DND-41 (cell line): ENCODE measurements around the gene CPN2.

Experiments used
- ATAC-seq: fragments of 200-7000 bp; cut with Tn5 transposase; 3 replicates; pipeline ENCODE4 v1.9.1; 2021; ENCODE audit warnings: low read depth; ENCODE audit not compliant: insufficient read depth
- DNase-seq: peaks from one replicate; pipeline ENCODE4 v3.0.0-alpha.2; 2020
- H2AFZ ChIP-seq: 2 replicates; pipeline ENCODE4 v1.6.0; 2012; ENCODE audit warnings: low read depth, low read length
- H3K27ac ChIP-seq: 2 replicates; pipeline ENCODE4 v1.5.1; 2012; ENCODE audit warnings: low read length, inconsistent platforms
- H3K27me3 ChIP-seq: fragments of 200-600 bp; sonication (generic); 2 replicates; pipeline ENCODE4 v1.6.0; 2012; ENCODE audit warnings: low read length, mild to moderate bottlenecking, inconsistent platforms; ENCODE audit not compliant: insufficient read depth, poor library complexity
- H3K36me3 ChIP-seq: 2 replicates; pipeline ENCODE4 v1.5.1; 2012; ENCODE audit warnings: low read length, inconsistent platforms; ENCODE audit not compliant: insufficient read depth
- H3K4me1 ChIP-seq: 2 replicates; pipeline ENCODE4 v1.5.1; 2012; ENCODE audit warnings: mild to moderate bottlenecking, low read length; ENCODE audit not compliant: insufficient read depth
- H3K4me2 ChIP-seq: 2 replicates; pipeline ENCODE4 v1.6.0; 2012; ENCODE audit warnings: mild to moderate bottlenecking, moderate library complexity, low read length, inconsistent platforms; ENCODE audit not compliant: insufficient read depth
- H3K4me3 ChIP-seq, 2 experiments: fragments of 200-600 bp in 1 of 2; shearing (Covaris generic) in 1 of 2; 2 replicates each; pipeline ENCODE4 v1.5.1; 2012 to 2016; ENCODE audit warnings: inconsistent platforms in 2 of 2, low read length in 2 of 2, mild to moderate bottlenecking in 2 of 2, low read depth in 1 of 2, moderate library complexity in 1 of 2
- H3K79me2 ChIP-seq: 2 replicates; pipeline ENCODE4 v1.6.0; 2012; ENCODE audit warnings: low read length, inconsistent platforms; ENCODE audit not compliant: insufficient read depth
- H3K9ac ChIP-seq: 2 replicates; pipeline ENCODE4 v1.6.0; 2012; ENCODE audit warnings: low read depth, mild to moderate bottlenecking, inconsistent platforms, low read length, moderate library complexity
- H3K9me3 ChIP-seq: 2 replicates; pipeline ENCODE4 v1.5.1; 2012; ENCODE audit warnings: low read length, moderate library complexity, mild to moderate bottlenecking, inconsistent platforms; ENCODE audit not compliant: insufficient read depth, severe bottlenecking
- H4K20me1 ChIP-seq: 2 replicates; pipeline ENCODE4 v1.6.0; 2012; ENCODE audit warnings: low read length; ENCODE audit not compliant: insufficient read depth
- CTCF ChIP-seq: IDR thresholded peaks from 2 replicates; pipeline ENCODE4 v1.5.1; 2012; ENCODE audit warnings: borderline replicate concordance, low read length, moderate library complexity, mild to moderate bottlenecking; ENCODE audit not compliant: poor library complexity, severe bottlenecking; ENCODE audit errors: extremely low read depth
- EZH2 ChIP-seq: IDR thresholded peaks from 3 replicates; pipeline ENCODE4 v1.6.1; 2012; ENCODE audit warnings: borderline replicate concordance, low read depth, mild to moderate bottlenecking, moderate library complexity, low read length, inconsistent platforms; ENCODE audit not compliant: severe bottlenecking

The CPN2 gene

GRCh38 chr3:194374935-194375334 lies 23.8 kb upstream of the CPN2 start:
- Histone ChIP-seq H3K4me1 (no peaks in the 10 kb centered on the region), H3K79me2 (no peaks in the 10 kb centered on the region), H3K27ac (no peak overlapping the region), H2AFZ (no peak overlapping the region), H4K20me1 (peaks cover 2% of the 10 kb centered on the region; the same call in 1 of the 2 replicates), H3K27me3 (peaks cover under 1% of the 10 kb centered on the region), H3K9ac (no peak overlapping the region), H3K36me3 (no peaks in the 10 kb centered on the region), H3K9me3 (no peaks in the 10 kb centered on the region), H3K4me2 (no peak overlapping the region), H3K4me3 (no peak overlapping the region)
- no peak for DNase-seq
- 0 out of 3 replicates have a peak, but pooled peaks have one; percentile 9 for ATAC-seq
- no peak for TF ChIP-seq EZH2
- no peak for TF ChIP-seq CTCF

- no peaks in the 10 kb centered on the region for H3K4me1 ChIP-seq
- peaks cover 11% of the 10 kb centered on the region for H3K27me3 ChIP-seq
- no peaks in the 10 kb centered on the region for H3K36me3 ChIP-seq
- DNase-seq = no peak
- TF ChIP-seq CTCF = no peak
- no peak for TF ChIP-seq EZH2
- no peak overlapping the region for H3K4me3 ChIP-seq
- H3K27ac ChIP-seq = no peak overlapping the region
- H3K4me2 ChIP-seq = no peak overlapping the region
- H3K9me3 ChIP-seq = no peaks in the 10 kb centered on the region
- H3K9ac ChIP-seq = no peak overlapping the region
- H2AFZ ChIP-seq = no peak overlapping the region
- no peak for ATAC-seq
- H4K20me1 ChIP-seq = peaks cover 2% of the 10 kb centered on the region; the same call in 1 of the 2 replicates
- no peaks in the 10 kb centered on the region for H3K79me2 ChIP-seq
Observed at GRCh38 chr3:194373899-194374298, 22.8 kb upstream of the CPN2 start.

- no peaks in the 10 kb centered on the region for H3K4me1 ChIP-seq
- no peak for ATAC-seq
- no peaks in the 10 kb centered on the region for H3K79me2 ChIP-seq
- H3K36me3 ChIP-seq = no peaks in the 10 kb centered on the region
- DNase-seq = no peak
- no peak overlapping the region for H3K4me3 ChIP-seq
- no peak overlapping the region for H3K4me2 ChIP-seq
- no peak for TF ChIP-seq EZH2
- H3K9me3 ChIP-seq = no peaks in the 10 kb centered on the region
- H3K27ac ChIP-seq = no peak overlapping the region
- peaks cover 12% of the 10 kb centered on the region for H3K27me3 ChIP-seq
- H4K20me1 ChIP-seq = peaks cover 2% of the 10 kb centered on the region; the same call in 1 of the 2 replicates
- no peak overlapping the region for H3K9ac ChIP-seq
- H2AFZ ChIP-seq = no peak overlapping the region
Observed at GRCh38 chr3:194373028-194373427, 21.9 kb upstream of the CPN2 start.

DNA sequence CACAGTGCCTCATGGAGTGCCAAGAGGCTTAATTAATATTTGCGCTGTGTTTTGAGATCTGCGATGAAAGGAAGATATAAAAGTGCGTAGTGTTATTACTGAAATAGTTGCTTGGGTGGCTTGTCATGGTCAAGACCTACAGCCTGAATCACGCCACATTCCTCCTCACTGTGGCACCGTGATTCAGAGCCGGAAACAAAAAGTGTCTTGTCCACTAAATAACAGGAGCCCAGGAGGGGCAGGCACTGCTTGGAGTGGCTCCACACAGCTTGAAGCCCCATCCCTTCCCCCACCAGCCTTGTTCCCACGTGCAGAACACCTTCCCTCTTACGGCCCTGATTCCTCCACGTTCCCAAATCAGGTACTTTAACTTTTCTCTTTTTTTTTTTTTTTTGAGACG lies 19.6 kb upstream of the CPN2 start:
- no peak overlapping the region for H3K9ac ChIP-seq
- H3K36me3 ChIP-seq = no peaks in the 10 kb centered on the region
- no peak for ATAC-seq
- peaks cover 12% of the 10 kb centered on the region for H3K27me3 ChIP-seq
- H3K9me3 ChIP-seq = no peaks in the 10 kb centered on the region
- H3K4me1 ChIP-seq = no peaks in the 10 kb centered on the region
- peaks cover 2% of the 10 kb centered on the region; the same call in 1 of the 2 replicates for H4K20me1 ChIP-seq
- H3K79me2 ChIP-seq = no peaks in the 10 kb centered on the region
- no peak for DNase-seq
- H3K27ac ChIP-seq = no peak overlapping the region
- TF ChIP-seq CTCF (no peak), EZH2 (no peak)
- H2AFZ ChIP-seq = no peak overlapping the region
- no peak overlapping the region for H3K4me2 ChIP-seq
- H3K4me3 ChIP-seq = no peak overlapping the region
